Nephron (organoid): ENCODE results near the gene GLDN.

ENCODE experiments used
- H3K27ac Mint-ChIP-seq, 3 experiments: 2 replicates each; pipeline ENCODE4 v1.8.0; 2020; ENCODE audit warnings: mixed read lengths in 3 of 3, mild to moderate bottlenecking in 2 of 3, moderate library complexity in 1 of 3
- H3K27me3 Mint-ChIP-seq: 2 replicates; pipeline ENCODE4 v1.8.0; 2021; ENCODE audit warnings: low read depth, mild to moderate bottlenecking, moderate library complexity, mixed read lengths
- H3K36me3 Mint-ChIP-seq: 2 replicates; pipeline ENCODE4 v1.8.0; 2020; ENCODE audit warnings: low read depth, mixed read lengths
- H3K4me1 Mint-ChIP-seq: 2 replicates; pipeline ENCODE4 v1.8.0; 2020; ENCODE audit warnings: mixed read lengths
- H3K4me3 Mint-ChIP-seq, 3 experiments: 2 replicates each; pipeline ENCODE4 v1.8.0; 2020; ENCODE audit warnings: mild to moderate bottlenecking in 3 of 3, mixed read lengths in 3 of 3, moderate library complexity in 2 of 3
- H3K9me3 Mint-ChIP-seq: 2 replicates; pipeline ENCODE4 v1.8.0; 2020; ENCODE audit warnings: mixed read lengths
- CTCF ChIP-seq, 3 experiments: fragments of 200-600 bp; sonication (generic); IDR thresholded peaks; one replicate each; pipeline ENCODE4 v1.5.0; 2021; ENCODE audit warnings: antibody characterized with exemption in 3 of 3; ENCODE audit not compliant: unreplicated experiment in 3 of 3

Gene GLDN

GRCh38 chr15:51356147-51356546, 14.7 kb downstream of the GLDN start:
- Mint-ChIP-seq H3K4me3 (no peak overlapping the region), H3K4me1 (peaks cover 6% of the 10 kb centered on the region), H3K27ac (no peak overlapping the region), H3K36me3 (no peaks in the 10 kb centered on the region), H3K27me3 (peaks cover 9% of the 10 kb centered on the region), H3K9me3 (peaks cover 2% of the 10 kb centered on the region)
- no peak for TF ChIP-seq CTCF (IDR thresholded peaks at IDR 0.05; ENCODE audit: unreplicated experiment in 3 of 3)

DNA sequence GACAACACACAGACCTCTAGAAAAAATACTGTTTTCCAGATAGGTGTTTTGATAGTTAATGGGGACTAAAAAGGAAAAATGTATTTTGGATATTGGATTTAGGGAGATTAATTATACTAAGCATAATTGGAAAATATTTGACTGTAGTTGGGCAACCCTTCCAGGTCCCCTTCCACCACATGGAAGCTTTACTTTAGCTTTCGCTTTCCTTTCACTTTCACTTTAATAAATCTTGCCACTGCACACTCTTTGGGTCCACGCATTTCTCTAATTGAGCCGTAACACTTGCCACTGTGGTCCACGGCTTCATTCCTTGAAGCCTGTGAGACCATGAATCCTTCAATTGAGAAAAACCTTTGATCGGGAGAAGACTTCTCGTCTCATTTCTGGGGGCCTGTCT, 15.5 kb downstream of the GLDN start:
- Mint-ChIP-seq H3K9me3 (peaks cover 2% of the 10 kb centered on the region), H3K27me3 (peaks cover 9% of the 10 kb centered on the region), H3K4me3 (no peak overlapping the region), H3K4me1 (peaks cover 6% of the 10 kb centered on the region), H3K27ac (no peak overlapping the region), H3K36me3 (no peaks in the 10 kb centered on the region)
- no peak for TF ChIP-seq CTCF (IDR thresholded peaks at IDR 0.05; ENCODE audit: unreplicated experiment in 3 of 3)

GRCh38 chr15:51359981-51360380, 18.5 kb downstream of the GLDN start:
- Mint-ChIP-seq H3K4me3 (no peak overlapping the region), H3K36me3 (no peaks in the 10 kb centered on the region), H3K27me3 (no peaks in the 10 kb centered on the region), H3K9me3 (peaks cover 2% of the 10 kb centered on the region), H3K27ac (no peak overlapping the region), H3K4me1 (no peaks in the 10 kb centered on the region)
- no peak for TF ChIP-seq CTCF (IDR thresholded peaks at IDR 0.05; ENCODE audit: unreplicated experiment in 3 of 3)

GRCh38 chr15:51363383-51363782, 21.9 kb downstream of the GLDN start:
- Mint-ChIP-seq H3K4me1 (no peaks in the 10 kb centered on the region), H3K4me3 (no peak overlapping the region), H3K9me3 (no peaks in the 10 kb centered on the region), H3K36me3 (no peaks in the 10 kb centered on the region), H3K27ac (no peak overlapping the region), H3K27me3 (no peaks in the 10 kb centered on the region)
- TF ChIP-seq CTCF (IDR thresholded peaks at IDR 0.05; ENCODE audit: unreplicated experiment in 3 of 3) = no peak

DNA sequence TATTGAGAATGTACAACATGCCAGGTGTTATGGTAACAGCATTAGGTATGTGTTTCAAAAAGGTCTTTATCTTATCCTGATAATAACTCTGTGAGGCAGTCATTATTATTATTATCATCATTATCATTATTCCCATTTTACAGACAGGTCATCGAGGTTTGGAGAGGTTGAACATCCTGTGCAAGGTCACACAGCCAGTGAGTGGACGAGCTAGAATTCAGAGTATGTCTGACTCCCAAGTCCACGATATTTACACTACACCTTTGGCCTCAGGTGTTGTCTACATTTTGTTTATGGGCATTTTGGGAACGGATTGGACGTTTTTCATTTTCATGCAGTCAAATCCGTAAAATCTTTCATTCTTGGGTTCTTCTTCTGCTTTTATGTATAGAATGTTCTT, 24.0 kb downstream of the GLDN start:
- Mint-ChIP-seq H3K36me3 (no peaks in the 10 kb centered on the region), H3K27ac (no peak overlapping the region), H3K4me1 (no peaks in the 10 kb centered on the region)

More for the DNA sequence above, 24.0 kb downstream of the GLDN start:
- no peak for TF ChIP-seq CTCF (IDR thresholded peaks at IDR 0.05; ENCODE audit: unreplicated experiment in 3 of 3)
- Mint-ChIP-seq H3K4me3 (no peak overlapping the region), H3K27me3 (no peaks in the 10 kb centered on the region), H3K9me3 (no peaks in the 10 kb centered on the region)
